Stimulated activated CD8-positive, alpha-beta memory T cell treated with anti-CD3 and anti-CD28 coated beads, Interleukin-2, amount 100 ng/mL, for 48 hours (primary cell): ENCODE results near the gene PTTG1IP.

Experiments used
- DNase-seq, 2 donors: peaks; one replicate each; pipeline ENCODE4 v3.0.0-alpha.2; 2020; ENCODE audit warnings: low read depth in 2 of 2

The PTTG1IP gene

DNA sequence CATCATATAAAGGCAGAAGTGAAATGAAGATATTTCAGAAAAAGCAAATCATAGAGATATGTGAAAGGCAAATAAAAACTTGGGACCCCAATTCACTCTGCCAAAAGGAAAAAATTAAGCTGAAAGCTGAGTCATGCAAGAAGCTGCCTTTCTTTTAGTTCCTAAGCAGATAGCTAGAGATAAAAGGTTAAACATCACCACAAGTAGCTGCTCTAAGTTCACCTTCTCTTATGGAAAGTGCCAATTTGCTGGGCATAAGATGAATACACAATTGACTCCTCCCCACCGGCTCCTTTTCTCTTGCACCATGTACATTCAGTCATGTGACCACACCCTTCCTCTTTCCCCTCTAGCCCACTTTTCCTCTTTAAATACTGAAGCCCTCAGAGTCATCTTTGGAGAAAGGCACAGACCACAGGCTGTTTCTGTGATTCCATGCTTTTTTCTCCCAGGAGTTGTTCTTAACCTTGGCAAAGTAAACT is 50.3 kb downstream of the PTTG1IP start:
- DNase-seq: no peak

DNA sequence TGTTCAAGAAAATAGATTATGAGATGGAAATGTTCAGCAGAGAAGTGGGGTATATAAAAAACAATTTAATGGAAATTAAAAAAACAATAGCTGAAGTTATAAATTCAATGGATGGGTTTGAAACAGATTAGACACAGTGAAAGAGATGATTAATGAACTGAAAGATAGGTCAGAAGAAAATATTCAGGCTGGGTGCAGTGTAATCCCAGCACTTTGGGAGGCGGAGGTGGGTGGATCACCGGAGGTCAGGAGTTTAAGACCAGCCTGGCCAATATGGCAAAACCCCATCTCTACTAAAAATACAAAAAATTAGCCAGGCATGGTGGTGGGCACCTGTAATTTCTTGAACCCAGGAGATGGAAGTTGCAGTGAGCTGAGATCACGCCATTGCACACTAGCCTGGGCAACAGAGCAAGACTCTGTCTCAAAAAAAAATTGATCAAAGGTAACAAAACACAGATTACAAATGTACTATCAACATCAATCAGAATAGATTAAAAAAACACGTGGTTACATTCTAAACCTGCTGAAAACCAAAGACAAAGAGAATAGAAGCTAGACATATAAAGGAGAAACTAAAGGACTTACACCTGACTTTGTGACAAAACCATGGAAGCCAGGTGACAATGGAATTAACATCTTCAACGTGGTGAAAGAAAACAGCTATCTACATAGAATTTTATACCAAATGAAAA is 50.9 kb downstream of the PTTG1IP start:
- DNase-seq: no peak

DNA sequence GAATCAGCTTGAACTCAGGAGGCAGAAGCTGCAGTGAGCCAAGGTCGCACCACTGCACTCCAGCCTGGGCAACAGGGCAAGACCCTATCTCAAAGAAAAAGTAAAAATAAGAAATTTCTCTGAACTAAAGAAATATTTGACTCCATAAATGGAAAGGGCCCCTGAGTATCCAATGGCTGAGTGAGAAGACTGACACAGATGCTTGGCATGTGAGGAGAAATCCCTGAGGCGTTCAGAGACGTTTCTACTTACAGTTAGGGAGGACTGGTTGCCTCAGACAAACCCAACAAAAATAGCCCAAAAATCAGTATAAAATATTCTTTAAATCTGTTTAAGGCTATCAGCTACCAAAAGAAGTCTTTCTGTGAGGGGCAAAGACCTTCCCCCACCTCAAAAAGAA is 52.6 kb downstream of the PTTG1IP start:
- no peak for DNase-seq

GRCh38 chr21:44819283-44820243 is 53.9 kb downstream of the PTTG1IP start:
- no peak for DNase-seq

GRCh38 chr21:44818640-44819011 is 54.9 kb downstream of the PTTG1IP start:
- DNase-seq: no peak

DNA sequence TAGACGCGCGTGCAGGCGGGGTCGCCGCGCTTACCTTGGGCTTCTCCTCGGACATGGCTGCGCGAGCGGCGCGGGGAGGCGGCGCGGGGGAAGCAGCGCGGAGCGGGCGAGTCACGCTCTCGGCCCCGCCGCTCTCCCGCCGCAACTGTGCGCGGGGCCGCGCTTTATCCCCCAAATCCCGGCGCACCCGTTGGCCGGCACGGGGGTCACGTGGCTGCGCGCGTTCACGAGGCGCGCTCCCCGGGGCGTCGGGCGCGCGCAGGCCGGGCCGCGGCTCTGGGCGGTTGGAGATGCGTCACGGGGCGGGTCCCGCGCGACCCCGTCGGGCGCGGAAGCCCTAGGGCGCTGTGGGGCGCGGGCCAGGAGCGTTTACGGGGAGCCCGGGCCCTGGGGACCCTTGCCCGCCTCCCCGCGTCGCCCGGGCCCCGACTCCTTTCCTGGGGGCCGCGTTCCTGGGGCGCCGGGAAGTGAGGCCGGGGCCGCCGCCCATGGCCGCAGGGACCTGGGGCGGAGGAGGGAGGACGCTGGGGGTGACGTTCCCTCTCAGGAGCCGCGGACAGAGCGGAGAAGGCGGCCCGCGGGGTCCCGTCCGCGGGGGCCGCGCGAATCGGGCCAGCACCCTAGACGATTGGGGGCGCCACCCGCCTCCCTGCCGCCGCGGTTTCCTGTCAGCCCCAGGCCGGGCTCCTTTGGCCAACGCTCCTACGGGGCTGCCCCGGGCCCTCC is 55.4 kb downstream of the PTTG1IP start, which contains the start of gene SUMO3:
SUMO3 (minus strand) TSS at position 149 of the 726 bp plus-strand sequence; CDS start at position 55, 94 bp downstream.
- peak; percentile 72 to 75 for DNase-seq

DNA sequence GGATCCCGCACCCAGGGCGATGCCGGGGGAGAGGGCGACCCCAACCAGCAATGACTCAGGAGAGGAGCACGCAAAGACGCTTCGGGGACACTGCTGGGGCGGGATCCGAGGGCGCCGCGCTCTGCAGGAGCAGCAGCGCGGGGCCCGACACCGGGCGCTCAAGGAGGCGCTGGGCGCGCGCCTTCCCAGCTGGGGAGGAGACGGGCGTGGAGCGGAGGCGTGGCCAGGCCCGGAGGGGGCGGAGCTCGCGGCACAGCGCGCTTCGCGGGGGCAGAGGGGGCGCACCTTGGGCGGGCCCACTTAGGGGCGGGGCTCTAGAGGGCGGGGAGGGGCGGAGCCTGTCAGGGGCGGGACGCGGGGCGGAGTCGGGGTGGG is 56.0 kb downstream of the PTTG1IP start:
- peak; percentile 89 to 90 for DNase-seq

DNA sequence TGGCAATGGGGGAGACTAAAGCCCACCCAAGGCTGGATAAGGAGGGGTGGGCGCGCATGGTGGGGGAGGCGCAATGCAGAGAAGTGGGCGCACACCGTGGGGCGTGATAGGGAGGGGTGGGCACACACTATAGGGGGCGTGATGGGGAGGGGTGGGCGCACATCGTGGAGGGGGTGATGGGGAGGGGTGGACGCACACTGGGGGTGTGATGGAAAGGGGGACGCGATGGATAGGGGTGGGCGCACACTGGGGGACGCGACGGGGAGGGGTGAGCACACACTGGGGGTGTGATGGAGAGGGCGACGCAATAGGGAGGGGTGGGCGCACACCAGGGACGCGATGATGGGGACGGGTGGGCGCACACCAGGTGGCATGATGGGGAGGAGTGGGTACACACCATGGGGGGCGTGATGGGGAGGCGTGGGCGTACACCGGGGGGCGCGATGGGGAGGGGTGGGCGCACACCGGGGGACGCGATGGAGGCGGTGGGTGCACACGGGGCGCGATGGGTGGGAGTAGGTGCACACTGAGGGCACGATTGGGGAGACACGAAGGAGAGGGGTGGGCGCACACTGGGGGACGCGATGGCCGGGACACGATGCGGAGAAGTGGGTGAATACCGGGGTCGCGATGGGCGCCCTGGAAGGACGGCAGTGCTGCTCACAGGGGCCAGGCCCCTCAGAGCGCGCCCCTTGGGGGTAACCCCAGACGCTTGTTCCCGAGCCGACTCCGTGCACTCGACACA is 56.6 kb downstream of the PTTG1IP start:
- no peak for DNase-seq

DNA sequence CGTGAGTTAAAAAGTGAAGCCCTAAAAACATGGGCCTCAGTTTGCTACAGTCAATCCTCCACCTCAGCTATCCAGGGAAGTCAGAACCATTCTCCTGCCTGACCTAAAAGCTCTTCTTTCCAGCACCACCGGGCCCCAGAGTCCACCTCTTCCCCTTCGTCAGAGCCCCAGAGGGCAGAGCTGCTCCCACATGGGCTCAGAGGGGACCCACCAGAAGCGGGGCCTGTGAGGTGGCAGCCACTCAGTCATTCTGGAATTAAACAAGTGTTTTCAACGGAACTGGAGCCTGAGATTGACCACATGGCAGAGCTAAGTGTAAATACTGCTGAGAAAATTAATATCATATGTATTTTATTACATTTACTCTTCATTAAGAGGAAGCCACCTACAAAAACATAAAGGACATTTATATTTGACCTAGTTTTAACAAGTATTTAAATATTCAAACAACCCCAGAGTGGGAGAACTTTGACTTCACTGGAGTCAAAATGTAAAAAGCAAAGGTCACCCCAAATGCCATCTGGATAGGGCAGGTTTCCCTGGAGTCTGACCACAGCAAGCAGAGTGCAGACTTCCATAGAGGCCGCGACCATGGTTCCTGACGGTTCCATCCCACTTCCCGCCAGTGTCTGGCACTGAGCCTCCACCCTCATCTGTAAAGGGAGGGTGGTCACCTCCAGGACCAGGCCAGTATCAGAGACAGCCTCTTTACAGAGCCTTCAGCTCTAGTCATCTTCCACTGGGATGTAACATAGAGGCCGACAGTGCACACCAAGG is 57.5 kb downstream of the PTTG1IP start:
- DNase-seq: no peak

DNA sequence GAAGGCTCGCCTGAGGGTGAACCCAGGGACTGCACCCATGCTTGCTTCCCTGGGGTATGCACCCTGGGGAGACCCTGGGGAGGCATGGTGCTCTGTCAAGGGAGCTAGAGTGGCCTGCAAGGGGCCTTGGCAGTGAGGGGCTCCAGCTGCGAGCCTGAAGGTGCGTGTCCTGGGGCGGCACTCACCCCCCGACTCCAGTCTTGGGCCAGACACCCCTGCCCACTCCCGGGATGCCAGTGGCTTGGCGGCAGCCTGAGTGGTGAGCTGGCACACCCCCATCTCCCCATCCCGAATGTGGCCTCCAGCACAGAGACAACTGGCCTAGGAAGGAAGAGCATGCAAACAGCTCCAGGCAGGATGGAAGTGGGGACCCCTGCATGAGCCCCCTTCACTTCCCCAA is 58.3 kb downstream of the PTTG1IP start:
- DNase-seq: no peak

DNA sequence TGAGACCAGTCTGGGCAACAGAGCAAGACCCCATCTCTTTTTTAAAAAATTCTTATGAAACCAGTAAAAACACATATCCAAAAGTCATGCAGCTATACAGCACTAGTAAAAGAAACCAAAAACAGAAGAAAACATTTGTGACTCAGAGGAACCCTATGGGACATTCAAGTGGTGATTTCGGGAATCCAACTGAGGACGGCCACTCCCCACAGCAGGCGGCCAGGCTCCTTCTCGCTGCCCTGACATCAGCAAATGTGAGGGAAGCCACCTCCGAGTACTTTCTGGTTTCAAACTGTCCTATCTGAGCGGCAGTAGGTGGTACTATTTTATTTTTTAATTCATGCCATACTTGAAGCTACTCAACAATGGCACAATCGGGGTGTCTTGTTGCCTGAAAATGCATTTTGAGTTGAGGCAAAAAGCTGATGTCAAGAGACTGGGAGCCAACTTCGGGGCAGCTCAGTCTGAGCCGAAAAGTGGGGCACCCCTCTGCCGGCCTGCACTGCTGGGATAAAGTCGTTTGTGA is 58.9 kb downstream of the PTTG1IP start:
- DNase-seq: no peak

- DNase-seq: no peak
Observed at GRCh38 chr21:44813727-44814126, 59.8 kb downstream of the PTTG1IP start.

- no peak for DNase-seq
Observed at GRCh38 chr21:44813149-44813548, 60.3 kb downstream of the PTTG1IP start.

DNA sequence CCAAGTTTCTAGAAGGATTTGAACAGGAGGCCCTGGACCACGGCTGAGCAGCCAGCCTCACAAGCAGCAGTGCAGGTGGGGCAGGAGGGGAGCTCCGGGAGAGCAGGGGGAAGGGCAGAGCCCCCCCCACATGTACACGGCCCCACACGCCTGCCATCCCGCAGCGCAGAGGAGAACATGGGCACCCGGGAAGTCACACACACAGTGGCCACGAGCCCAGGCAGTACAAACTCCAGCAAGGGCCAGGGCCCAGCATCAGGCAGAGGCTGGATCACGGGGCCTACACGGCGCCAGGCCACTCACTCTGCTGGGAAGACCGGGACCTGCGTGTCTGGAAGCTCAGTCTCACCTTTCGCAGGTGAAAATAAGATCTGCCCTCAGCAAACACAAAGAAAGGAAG is 60.9 kb downstream of the PTTG1IP start:
- DNase-seq: no peak

DNA sequence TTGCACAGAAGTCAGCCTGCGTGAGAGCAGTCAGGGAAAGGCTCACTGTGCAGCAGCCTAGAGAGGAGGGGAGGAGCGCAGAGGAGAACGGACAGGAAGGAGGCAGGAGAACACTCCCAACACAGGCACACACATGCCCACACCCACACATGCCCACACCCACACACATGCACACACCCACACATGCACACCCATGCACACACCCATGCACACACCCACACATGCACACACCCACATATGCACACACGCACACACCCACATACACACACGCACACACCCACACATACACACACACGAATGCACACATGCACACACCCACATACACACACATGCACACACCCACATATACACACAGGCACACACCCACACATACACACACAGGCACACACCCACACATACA is 62.7 kb downstream of the PTTG1IP start:
- no peak for DNase-seq

- DNase-seq: no peak
Observed at GRCh38 chr21:44805859-44806258, 67.6 kb downstream of the PTTG1IP start.

- DNase-seq: no peak
Observed at GRCh38 chr21:44805226-44805625, 68.3 kb downstream of the PTTG1IP start.

- DNase-seq: no peak
Observed at GRCh38 chr21:44804762-44805161, 68.7 kb downstream of the PTTG1IP start.

DNA sequence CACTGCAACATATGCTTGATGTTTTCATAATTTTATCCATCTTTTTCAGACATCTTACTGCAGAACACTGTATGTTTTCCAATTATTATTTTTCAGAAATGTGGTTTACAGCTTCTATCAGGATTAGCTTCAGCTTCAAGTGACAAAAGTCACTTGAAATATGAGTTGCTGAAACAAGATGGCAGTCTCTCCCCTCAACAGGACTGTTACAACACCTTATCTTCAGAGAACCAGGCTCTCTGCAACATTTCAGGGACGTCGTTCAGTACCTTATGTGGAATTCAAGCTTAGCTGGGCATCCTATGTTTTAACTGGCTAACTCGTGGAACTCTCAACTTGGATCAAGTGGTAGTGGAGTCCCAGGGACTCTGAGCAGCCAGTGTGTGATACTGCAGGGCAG is 69.8 kb downstream of the PTTG1IP start:
- DNase-seq: no peak

- DNase-seq: no peak
Observed at GRCh38 chr21:44802396-44803153, 70.9 kb downstream of the PTTG1IP start.
